Panc1 (cell line): ENCODE data around the gene CAPN10. TPM values are rescaled to one million over a fixed set of nuclear protein-coding genes. Genes with fewer than 3 reads are reported as not detected.
A peak's percentile ranks its signal among the peaks of the same experiment; 100 is the strongest.

Experiments
- ATAC-seq: fragments of 200-7000 bp; cut with Tn5 transposase; 2 replicates; pipeline ENCODE4 v1.9.1; 2020; ENCODE audit warnings: mild to moderate bottlenecking, moderate library complexity
- BruUV-seq: library from RNA; stranded (reverse); fragments of 400-500 nt; replicated peaks from 2 replicates; lab custom pipeline; 2021; lab: Mats Ljungman, UMichigan
- CTCF ChIA-PET: fragments of 300-600 bp; sonication (Branson Sonifier 250); formaldehyde crosslinking; loops from one replicate; lab custom pipeline; 2022; ENCODE audit warnings: antibody characterized with exemption; lab: Charles Lee
- POLR2A ChIA-PET: fragments of 300-600 bp; sonication (Branson Sonifier 250); formaldehyde crosslinking; loops from one replicate; lab custom pipeline; 2022; ENCODE audit warnings: antibody characterized with exemption; lab: Charles Lee
- DNase-seq: peaks from one replicate; pipeline ENCODE4 v3.0.0-alpha.2; 2010; ENCODE audit warnings: low read depth, low spot score
- H3K27ac ChIP-seq: 2 replicates; pipeline ENCODE4 v1.5.1; 2011; ENCODE audit warnings: mild to moderate bottlenecking, low read length, inconsistent platforms
- H3K27me3 ChIP-seq: fragments of 200-500 bp; sonication (Bioruptor generic); 2 replicates; pipeline ENCODE4 v1.6.0; 2014; ENCODE audit warnings: low read length, inconsistent platforms; ENCODE audit not compliant: control insufficient read depth, insufficient read depth
- H3K36me3 ChIP-seq: fragments of 200-500 bp; sonication (Bioruptor generic); 2 replicates; pipeline ENCODE4 v1.5.1; 2014; ENCODE audit warnings: inconsistent platforms, mild to moderate bottlenecking, low read length, moderate library complexity; ENCODE audit not compliant: control insufficient read depth, insufficient read depth
- H3K4me1 ChIP-seq: 2 replicates; pipeline ENCODE4 v1.5.1; 2011; ENCODE audit warnings: inconsistent platforms, mild to moderate bottlenecking, low read length, moderate library complexity; ENCODE audit not compliant: control insufficient read depth, insufficient read depth
- H3K4me3 ChIP-seq, 2 experiments: 2 replicates each; pipeline ENCODE4 v1.5.1; 2011 to 2012; ENCODE audit warnings: low read depth in 2 of 2, low read length in 2 of 2, mild to moderate bottlenecking in 2 of 2, inconsistent platforms in 1 of 2, moderate library complexity in 1 of 2
- H3K9me3 ChIP-seq: fragments of 200-500 bp; sonication (Bioruptor generic); 2 replicates; pipeline ENCODE4 v1.5.1; 2014; ENCODE audit warnings: low read depth, mild to moderate bottlenecking, inconsistent platforms, low read length, moderate library complexity; ENCODE audit not compliant: control insufficient read depth, insufficient read depth
- CTCF ChIP-seq: fragments of 450-650 bp; IDR thresholded peaks from 2 replicates; pipeline ENCODE4 v1.5.1; 2017; ENCODE audit warnings: mild to moderate bottlenecking
- POLR2AphosphoS5 ChIP-seq: IDR thresholded peaks from 2 replicates; pipeline ENCODE4 v1.6.1; 2012; ENCODE audit warnings: mild to moderate bottlenecking, low read depth, low read length, moderate library complexity
- REST ChIP-seq, 2 experiments: IDR thresholded peaks; 2 replicates each; pipeline ENCODE4 v1.6.1; 2011 to 2012; ENCODE audit warnings: low read depth in 2 of 2, control low read depth in 1 of 2, low read length in 1 of 2, mild to moderate bottlenecking in 1 of 2, moderate library complexity in 1 of 2; ENCODE audit not compliant: insufficient read depth in 1 of 2
- SIN3A ChIP-seq: IDR thresholded peaks from 2 replicates; pipeline ENCODE4 v1.6.1; 2012; ENCODE audit warnings: low read depth, mild to moderate bottlenecking, low read length, moderate library complexity, borderline replicate concordance; ENCODE audit not compliant: insufficient read depth
- TCF7L2 ChIP-seq: IDR thresholded peaks from 2 replicates; pipeline ENCODE4 v1.6.1; 2011; ENCODE audit warnings: mild to moderate bottlenecking, low read depth, low read length, inconsistent platforms
- in situ Hi-C: cut with HindIII; loops from 2 replicates; pipeline ENCODE4 v1.10.0; 2016; ENCODE audit warnings: low sequenced_read_pairs, low pct_unique_long_range_greater_than_20kb
- intact Hi-C: fragments of 100-400 bp; cut with micrococcal nuclease; formaldehyde crosslinking; loops from one replicate; pipeline ENCODE4 v1.10.0; 2022; ENCODE audit not compliant: unreplicated experiment
- total RNA-seq: library from RNA; stranded (reverse); gene quantifications from one replicate; pipeline ENCODE4 v1.2.1, GENCODE V29; 2021; ENCODE audit not compliant: unreplicated experiment

CAPN10 gene
- total RNA-seq, 1 experiment from 2014 or later = 38.6 TPM

GRCh38 chr2:240603846-240604245, 17.3 kb downstream of the CAPN10 start:
- no TSS peak for BruUV-seq
- in situ Hi-C loops (no loop called here), intact Hi-C loops (no loop called here)
- Histone ChIP-seq H3K36me3 (no peaks in the 10 kb centered on the region), H3K4me3 (no peak overlapping the region), H3K27ac (no peak overlapping the region), H3K4me1 (0 out of 2 replicates have a peak, but pooled peaks cover 4% of the 10 kb centered on the region), H3K9me3 (no peaks in the 10 kb centered on the region), H3K27me3 (no peaks in the 10 kb centered on the region)
- ChIA-PET CTCF (interaction anchor here (1.0 kb wide), 1 partner anchor 237 kb away, joined by 3 read pairs; no protein-coding TSS in a partner anchor), POLR2A (no interaction called here)
- TF ChIP-seq REST (IDR thresholded peaks at IDR 0.05; ENCODE audit: insufficient read depth in 1 of 2, low read depth in 2 of 2, low read length in 1 of 2) = no peak
- TF ChIP-seq SIN3A = no peak
- TF ChIP-seq CTCF = no peak
- no peak for TF ChIP-seq POLR2AphosphoS5
- no peak for TF ChIP-seq TCF7L2
- ATAC-seq (no peak), DNase-seq (no peak)

GRCh38 chr2:240604291-240604938, 17.9 kb downstream of the CAPN10 start:
- ChIA-PET CTCF (interaction anchor here (0.6 to 1.0 kb wide), 2 partner anchors 132 to 236 kb away, joined by 3 to 7 read pairs; no protein-coding TSS in a partner anchor), POLR2A (no interaction called here)
- Histone ChIP-seq H3K27me3 (no peaks in the 10 kb centered on the region), H3K4me1 (0 out of 2 replicates have a peak, but pooled peaks cover 4% of the 10 kb centered on the region), H3K36me3 (no peaks in the 10 kb centered on the region), H3K9me3 (no peaks in the 10 kb centered on the region), H3K27ac (no peak overlapping the region), H3K4me3 (no peak overlapping the region)
- TF ChIP-seq REST (IDR thresholded peaks at IDR 0.05; ENCODE audit: insufficient read depth in 1 of 2, low read depth in 2 of 2, low read length in 1 of 2) = peak; percentile 69 to 82
- no peak for TF ChIP-seq SIN3A
- TF ChIP-seq TCF7L2 = no peak
- TF ChIP-seq CTCF = peak; percentile 77
- in situ Hi-C loops = no loop called here
- no TSS peak for BruUV-seq
- DNase-seq (no peak), ATAC-seq (peak; percentile 83)
- intact Hi-C loops = no loop called here
